HepG2 (cell line): ENCODE measurements around the gene C19orf73. TPM values are rescaled to one million over a fixed set of nuclear protein-coding genes. Genes with fewer than 3 reads are reported as not detected.

ENCODE experiments used
- FOXA3 ChIP-seq: IDR thresholded peaks from 2 replicates; pipeline ENCODE4 v1.6.1; 2016; ENCODE audit warnings: missing genetic modification reagents, missing compliant biosample characterization
- ISX ChIP-seq: sonication (generic); formaldehyde crosslinking; conservative IDR thresholded peaks from 2 replicates; pipeline ENCODE4 v1.5.0; 2020; ENCODE audit warnings: missing genetic modification reagents
- POLR2AphosphoS5 ChIP-seq: IDR thresholded peaks from 2 replicates; pipeline ENCODE4 v1.6.1; 2012; ENCODE audit warnings: low read depth, low read length
- RBFOX2 ChIP-seq: fragments of 200-400 bp; formaldehyde crosslinking; IDR thresholded peaks from 2 replicates; pipeline ENCODE4 v1.6.1; 2017; ENCODE audit warnings: low read depth, mild to moderate bottlenecking, low read length
- RBM39 ChIP-seq: fragments of 200-400 bp; formaldehyde crosslinking; IDR thresholded peaks from one replicate; pipeline ENCODE4 v1.6.1; 2018; ENCODE audit warnings: antibody characterized with exemption, mild to moderate bottlenecking, low read depth, low read length; ENCODE audit not compliant: poor library complexity, severe bottlenecking
- RELA ChIP-seq: sonication (generic); formaldehyde crosslinking; IDR thresholded peaks from 2 replicates; pipeline ENCODE4 v1.4.0; 2020; ENCODE audit warnings: missing genetic modification reagents
- SMYD3 ChIP-seq: sonication (generic); formaldehyde crosslinking; IDR thresholded peaks from 2 replicates; pipeline ENCODE4 v1.8.1; 2023; ENCODE audit warnings: mild to moderate bottlenecking, missing genetic modification reagents
- XRCC5 ChIP-seq: fragments of 200-400 bp; formaldehyde crosslinking; optimal IDR thresholded peaks from 2 replicates; pipeline ENCODE3; 2017; ENCODE audit warnings: mild to moderate bottlenecking, low read length
- ZNF17 ChIP-seq: sonication (generic); formaldehyde crosslinking; IDR thresholded peaks from 2 replicates; pipeline ENCODE4 v1.5.0; 2020; ENCODE audit warnings: mild to moderate bottlenecking, missing genetic modification reagents
- ZNF260 ChIP-seq: sonication (generic); formaldehyde crosslinking; IDR thresholded peaks from 2 replicates; pipeline ENCODE4 v1.4.0; 2020; ENCODE audit warnings: missing genetic modification reagents, low read depth, mild to moderate bottlenecking, borderline replicate concordance
- ZNF280D ChIP-seq: sonication (generic); formaldehyde crosslinking; IDR thresholded peaks from 2 replicates; pipeline ENCODE4 v1.5.1; 2020; ENCODE audit warnings: mild to moderate bottlenecking, missing genetic modification reagents
- polyA plus RNA-seq, 8 experiments: library from polyadenylated mRNA; depleted of rRNA in 3 of 8; stranded (reverse) in 7 of 8; unstranded in 1 of 8; fragments of >200 nt; fragmentation: Illumina TruSeq in 4 of 8; extraction: Trizol in 4 of 8; gene quantifications; 2 replicates each; pipeline versions ENCODE4 v1.2.1 to v1.2.3, GENCODE V29; 2011 to 2016; ENCODE audit warnings: low read depth in 4 of 8, missing spikeins in 1 of 8, mixed read lengths in 1 of 8; ENCODE audit not compliant: insufficient read depth in 1 of 8
- total RNA-seq, 5 experiments: library from RNA; depleted of rRNA; stranded (reverse); fragments of >200 nt; fragmentation: Illumina TruSeq; extraction: Trizol; gene quantifications; 2 replicates each; pipeline ENCODE4 v1.2.3, GENCODE V29; 2016; ENCODE audit warnings: low read depth in 1 of 5
- TF ChIP-seq, protein P1 (sequence below): sonication (generic); formaldehyde crosslinking; IDR thresholded peaks from 2 replicates; pipeline ENCODE4 v1.4.0; 2020; ENCODE audit warnings: mild to moderate bottlenecking, missing genetic modification reagents
- TF ChIP-seq, protein P2 (sequence below): sonication (generic); formaldehyde crosslinking; IDR thresholded peaks from 2 replicates; pipeline ENCODE4 v1.8.1; 2023; ENCODE audit warnings: mild to moderate bottlenecking, moderate library complexity, missing genetic modification reagents

Gene C19orf73
- total and polyA plus RNA-seq, 2 of the 13 experiments (the other 11 are each of a cell fraction or from before 2014, with no cell fraction given) = 1.4 to 1.5 TPM

- TF ChIP-seq ZNF280D (CRISPR knock-in tag) = no peak
- TF ChIP-seq SMYD3 (CRISPR knock-in tag) = no peak
- TF ChIP-seq ZNF17 (CRISPR knock-in tag) = no peak
- TF ChIP-seq FOXA3 (CRISPR knock-in tag) = no peak
- TF ChIP-seq, protein P1, sequence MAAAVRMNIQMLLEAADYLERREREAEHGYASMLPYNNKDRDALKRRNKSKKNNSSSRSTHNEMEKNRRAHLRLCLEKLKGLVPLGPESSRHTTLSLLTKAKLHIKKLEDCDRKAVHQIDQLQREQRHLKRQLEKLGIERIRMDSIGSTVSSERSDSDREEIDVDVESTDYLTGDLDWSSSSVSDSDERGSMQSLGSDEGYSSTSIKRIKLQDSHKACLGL (CRISPR knock-in tag) = no peak
- TF ChIP-seq ISX (CRISPR knock-in tag) = no peak
- no peak for TF ChIP-seq ZNF260 (CRISPR knock-in tag)
- TF ChIP-seq RBFOX2 = peak; percentile 76; the same call in 1 of the 2 replicates
- TF ChIP-seq, protein P2, sequence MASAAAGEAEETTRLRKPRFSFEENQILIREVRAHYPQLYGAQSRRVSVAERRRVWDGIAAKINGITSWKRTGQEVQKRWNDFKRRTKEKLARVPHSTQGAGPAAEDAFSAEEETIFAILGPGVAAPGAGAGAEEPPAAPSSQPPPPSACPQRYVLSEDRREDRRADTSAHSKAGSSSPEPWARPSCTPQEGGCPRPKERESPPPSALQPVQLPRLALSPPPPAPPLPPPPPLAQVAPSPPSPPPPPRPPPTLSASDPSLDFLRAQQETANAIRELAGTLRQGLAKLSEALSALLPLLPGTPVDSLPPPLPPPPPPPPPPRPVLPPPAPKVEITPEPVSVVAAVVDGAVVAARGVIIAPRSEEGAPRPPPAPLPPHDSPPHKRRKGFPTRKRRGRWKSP (CRISPR knock-in tag) = no peak
- no peak for TF ChIP-seq POLR2AphosphoS5
- TF ChIP-seq RBM39 = peak; percentile 36
- no peak for TF ChIP-seq RELA
- TF ChIP-seq XRCC5 = no peak
These were observed 11.1 kb downstream of the C19orf73 start (continued) for GRCh38 chr19:49107625-49108459.
